MV-4-11 (cell line): ENCODE measurements around the gene UNC13C.
A peak's percentile ranks its signal among the peaks of the same experiment; 100 is the strongest.

Experiments
- DNase-seq: peaks from one replicate; lab custom pipeline; 2025; lab: John Stamatoyannopoulos, UW

Gene UNC13C

GRCh38 chr15:54567408-54568035 is 589.3 kb downstream of the UNC13C start:
- no peak for DNase-seq

- no peak for DNase-seq
Measured at GRCh38 chr15:54568381-54568780, 590.1 kb downstream of the UNC13C start.

- DNase-seq: peak; percentile 31
Measured at GRCh38 chr15:54571576-54571975, 593.3 kb downstream of the UNC13C start.

- DNase-seq: no peak
Measured at GRCh38 chr15:54575586-54575985, 597.3 kb downstream of the UNC13C start.

GRCh38 chr15:54576298-54576935 is 598.2 kb downstream of the UNC13C start:
- DNase-seq: peak; percentile 71

- DNase-seq: no peak
Measured at GRCh38 chr15:54577476-54578250, 599.4 kb downstream of the UNC13C start.

- DNase-seq: no peak
Measured at GRCh38 chr15:54579855-54580254, 601.6 kb downstream of the UNC13C start.

- DNase-seq: no peak
Measured at GRCh38 chr15:54580643-54581042, 602.4 kb downstream of the UNC13C start.

GRCh38 chr15:54582863-54583643 is 604.8 kb downstream of the UNC13C start:
- DNase-seq: no peak

- DNase-seq: no peak
Measured at GRCh38 chr15:54585063-54585462, 606.8 kb downstream of the UNC13C start.

GRCh38 chr15:54594115-54594514 is 615.9 kb downstream of the UNC13C start:
- DNase-seq: no peak

- no peak for DNase-seq
Measured at GRCh38 chr15:54599386-54599785, 621.1 kb downstream of the UNC13C start.

- DNase-seq: no peak
Measured at GRCh38 chr15:54605043-54605442, 626.8 kb downstream of the UNC13C start.

GRCh38 chr15:54605556-54605955 is 627.3 kb downstream of the UNC13C start:
- no peak for DNase-seq

GRCh38 chr15:54608876-54609835 is 630.9 kb downstream of the UNC13C start:
- no peak for DNase-seq

GRCh38 chr15:54618120-54618519 is 639.9 kb downstream of the UNC13C start:
- DNase-seq: no peak

- no peak for DNase-seq
Measured at GRCh38 chr15:54619180-54619579, 640.9 kb downstream of the UNC13C start.

- DNase-seq: no peak
Measured at GRCh38 chr15:54620916-54621315, 642.7 kb downstream of the UNC13C start.

GRCh38 chr15:54636147-54636546 is 657.9 kb downstream of the UNC13C start:
- DNase-seq: no peak

GRCh38 chr15:54638666-54639065 is 660.4 kb downstream of the UNC13C start:
- DNase-seq: no peak

- DNase-seq: no peak
Measured at GRCh38 chr15:54640873-54641272, 662.6 kb downstream of the UNC13C start.
